ENCODE data around the gene AGAP5.

Gene AGAP5

DNA sequence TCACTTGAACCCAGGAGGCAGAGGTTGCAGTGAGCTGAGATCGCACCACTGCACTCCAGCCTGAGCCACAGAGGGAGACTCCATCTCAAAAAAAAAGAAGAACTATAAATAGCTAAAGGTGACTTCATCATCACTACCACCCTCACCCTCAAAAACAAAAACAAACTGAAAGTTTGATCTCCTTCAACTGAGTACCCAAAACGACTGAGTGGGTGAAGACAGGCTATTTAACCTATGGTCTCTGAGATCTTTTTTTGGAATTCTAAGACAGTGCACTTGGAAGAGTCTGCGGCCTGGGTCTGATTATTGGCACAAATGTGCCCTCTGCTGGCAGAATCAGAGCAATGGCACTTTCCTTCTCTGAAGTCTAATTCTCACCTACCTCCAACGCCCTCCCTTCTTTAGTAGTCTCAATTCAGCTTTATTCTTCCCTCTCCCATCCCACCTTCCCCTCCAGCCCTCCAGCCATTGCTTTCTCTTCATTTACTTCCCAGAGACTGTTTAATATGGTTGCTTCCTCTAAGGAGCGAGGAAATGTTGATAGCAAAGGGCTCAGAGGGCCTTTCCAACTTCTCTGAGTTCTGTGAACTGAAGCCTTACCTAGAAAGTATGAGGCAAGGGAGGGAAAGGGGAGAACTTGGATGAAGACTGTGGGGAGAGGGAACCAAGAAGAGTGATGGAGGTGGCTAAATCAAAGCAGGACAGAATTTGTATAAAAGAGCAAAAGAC, 53.7 kb downstream of the AGAP5 start:
- H3K27ac ChIP-seq (ENCODE audit: low read depth, low read length, severe bottlenecking) = no peak overlapping the region
- H3K4me3 ChIP-seq (ENCODE audit: extremely low read depth, insufficient read depth, low read length, poor library complexity, severe bottlenecking) = no peak overlapping the region
- H3K4me1 ChIP-seq (ENCODE audit: control insufficient read depth, insufficient read depth, low read length, poor library complexity, severe bottlenecking) = peaks cover 46% of the 10 kb centered on the region
- H3K9me3 ChIP-seq (ENCODE audit: control insufficient read depth, low read length) = no peaks in the 10 kb centered on the region
- no peaks in the 10 kb centered on the region for H3K36me3 ChIP-seq (ENCODE audit: control insufficient read depth, insufficient read depth, low read length)
- WGBS, 2 experiments (ENCODE audit: insufficient coverage in 2 of 2) = 25 to 40% methylated on average over 4 of the region's 5 CpGs

DNA sequence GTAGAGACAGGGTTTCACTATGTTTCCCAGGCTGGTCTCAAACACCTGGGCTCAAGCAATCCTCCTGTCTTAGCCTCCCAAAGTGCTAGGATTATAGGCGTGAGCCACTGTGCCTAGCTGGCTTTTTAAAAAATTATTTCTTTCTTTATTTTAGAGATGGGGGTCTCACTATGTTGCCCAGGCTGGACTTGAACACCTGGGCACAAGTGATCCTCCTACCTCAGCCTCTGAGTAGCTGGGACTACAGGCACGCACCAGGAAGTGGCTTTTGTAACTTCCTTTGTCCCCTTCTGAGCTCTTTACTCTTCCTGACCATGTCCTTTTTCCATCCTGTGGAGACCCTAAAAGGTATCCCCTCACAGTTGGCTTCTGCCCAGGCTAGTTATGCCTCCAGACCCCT, 54.5 kb downstream of the AGAP5 start:
- Histone ChIP-seq H3K4me1 (ENCODE audit: control insufficient read depth, insufficient read depth, low read length, poor library complexity, severe bottlenecking) (peaks cover 40% of the 10 kb centered on the region), H3K4me3 (ENCODE audit: extremely low read depth, insufficient read depth, low read length, poor library complexity, severe bottlenecking) (no peak overlapping the region), H3K36me3 (ENCODE audit: control insufficient read depth, insufficient read depth, low read length) (no peaks in the 10 kb centered on the region), H3K27ac (ENCODE audit: low read depth, low read length, severe bottlenecking) (no peak overlapping the region), H3K9me3 (ENCODE audit: control insufficient read depth, low read length) (no peaks in the 10 kb centered on the region)
- WGBS, 2 experiments (ENCODE audit: insufficient coverage in 2 of 2) = 76 to 100% methylated on average over 1 to 2 of the region's 2 CpGs

DNA sequence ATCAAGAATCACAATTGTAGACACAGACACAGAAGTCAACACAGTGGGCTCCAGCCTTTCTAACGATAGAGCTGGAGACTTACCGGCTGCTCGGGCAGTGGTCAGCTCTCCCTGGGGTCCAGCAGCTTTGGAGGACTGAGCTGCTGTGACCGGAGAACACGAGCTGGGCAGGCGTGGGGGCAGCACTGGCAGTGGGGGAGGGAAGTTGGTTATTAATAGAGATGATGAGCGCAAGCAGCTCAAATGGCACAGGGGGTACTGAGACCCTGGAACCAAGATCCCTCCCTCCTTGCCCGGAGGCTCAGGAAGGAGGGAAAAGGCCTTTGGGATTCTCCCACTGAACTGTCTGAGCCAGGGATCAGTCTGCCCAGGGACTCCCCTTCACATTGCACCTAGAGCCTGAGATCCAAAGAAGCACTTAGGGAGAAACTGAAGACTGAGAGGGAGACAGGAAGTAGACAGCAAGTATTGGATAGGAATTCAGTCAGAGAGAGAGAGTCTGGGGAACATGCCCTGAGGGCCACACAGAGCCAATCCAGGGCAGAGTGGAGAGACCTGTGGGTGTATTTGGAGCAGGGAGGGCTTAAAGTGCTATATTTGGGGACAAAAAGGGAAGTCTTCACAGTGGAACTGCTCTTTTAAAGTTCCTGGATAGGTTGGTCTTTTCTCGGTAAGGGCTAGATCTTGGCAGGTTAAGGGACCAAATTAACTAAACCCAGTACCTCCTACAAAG, 56.4 kb downstream of the AGAP5 start, which contains the start of gene MYOZ1:
TSS of gene MYOZ1 (minus strand) at position 147 of the 733 bp plus-strand sequence. CDS start 1,457 bp downstream, outside the sequence.
- H3K4me1 ChIP-seq (ENCODE audit: control insufficient read depth, insufficient read depth, low read length, poor library complexity, severe bottlenecking) = peaks cover 22% of the 10 kb centered on the region
- H3K9me3 ChIP-seq (ENCODE audit: control insufficient read depth, low read length) = no peaks in the 10 kb centered on the region
- H3K36me3 ChIP-seq (ENCODE audit: control insufficient read depth, insufficient read depth, low read length) = no peaks in the 10 kb centered on the region
- peak within 1 kb of the TSS; percentile 5 for H3K4me3 ChIP-seq (ENCODE audit: extremely low read depth, insufficient read depth, low read length, poor library complexity, severe bottlenecking)
- WGBS, 2 experiments (ENCODE audit: insufficient coverage in 2 of 2) = 89 to 91% methylated on average over 4 to 5 of the region's 9 CpGs
- peak within 1 kb of the TSS; percentile 45 for H3K27ac ChIP-seq (ENCODE audit: low read depth, low read length, severe bottlenecking)

DNA sequence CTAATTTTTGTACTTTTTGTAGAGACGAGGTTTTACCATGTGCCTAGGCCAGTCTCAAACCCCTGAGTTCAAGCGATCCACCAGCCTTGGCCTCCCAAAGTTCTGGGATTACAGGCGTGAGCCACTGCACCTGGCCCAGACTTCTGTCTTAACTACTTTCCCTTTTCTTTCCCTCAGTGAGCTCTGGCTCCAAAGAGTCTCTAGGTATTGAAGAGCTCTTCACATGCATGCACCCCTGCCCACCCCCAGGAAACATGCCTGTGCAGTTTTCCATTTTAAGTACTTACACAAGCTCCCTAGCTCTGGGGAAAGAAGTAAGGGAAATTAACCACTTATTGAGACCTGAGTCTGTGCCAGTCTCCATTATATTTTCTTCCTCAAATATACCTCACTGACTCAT, 58.6 kb downstream of the AGAP5 start:
- 84 to 93% methylated on average over 3 of the region's 3 CpGs for WGBS, 2 experiments (ENCODE audit: insufficient coverage in 2 of 2)
- H3K4me1 ChIP-seq (ENCODE audit: control insufficient read depth, insufficient read depth, low read length, poor library complexity, severe bottlenecking) = peaks cover 7% of the 10 kb centered on the region
- H3K36me3 ChIP-seq (ENCODE audit: control insufficient read depth, insufficient read depth, low read length) = no peaks in the 10 kb centered on the region

DNA sequence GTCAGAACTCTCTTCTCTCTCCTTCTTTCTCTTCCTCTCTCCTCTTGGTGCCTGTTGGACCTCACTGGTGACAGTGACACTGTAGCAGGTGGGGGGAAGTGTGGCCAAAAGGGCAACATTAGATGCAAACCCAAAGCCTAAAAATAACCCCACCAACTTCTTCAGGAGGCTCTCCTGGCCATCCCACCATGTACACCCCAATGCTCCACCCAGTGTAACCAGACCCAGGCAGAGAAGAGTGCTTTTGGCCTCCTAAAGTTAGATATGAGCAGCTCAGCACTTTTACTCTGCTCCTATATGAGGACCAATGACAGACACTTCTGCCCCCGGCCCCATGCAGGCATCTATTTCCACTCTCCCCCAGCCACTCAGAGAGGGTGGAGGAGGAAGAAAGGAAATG, 62.1 kb downstream of the AGAP5 start:
- Histone ChIP-seq H3K36me3 (ENCODE audit: control insufficient read depth, insufficient read depth, low read length) (no peaks in the 10 kb centered on the region), H3K4me1 (ENCODE audit: control insufficient read depth, insufficient read depth, low read length, poor library complexity, severe bottlenecking) (no peaks in the 10 kb centered on the region)
- no CpG with 5 or more reads among the region's 1 CpG for WGBS, 2 experiments (ENCODE audit: insufficient coverage in 2 of 2)

More for the DNA sequence above, 58.6 kb downstream of the AGAP5 start:
- Histone ChIP-seq H3K9me3 (ENCODE audit: control insufficient read depth, low read length) (no peaks in the 10 kb centered on the region), H3K4me3 (ENCODE audit: extremely low read depth, insufficient read depth, low read length, poor library complexity, severe bottlenecking) (no peak overlapping the region), H3K27ac (ENCODE audit: low read depth, low read length, severe bottlenecking) (no peak overlapping the region)

DNA sequence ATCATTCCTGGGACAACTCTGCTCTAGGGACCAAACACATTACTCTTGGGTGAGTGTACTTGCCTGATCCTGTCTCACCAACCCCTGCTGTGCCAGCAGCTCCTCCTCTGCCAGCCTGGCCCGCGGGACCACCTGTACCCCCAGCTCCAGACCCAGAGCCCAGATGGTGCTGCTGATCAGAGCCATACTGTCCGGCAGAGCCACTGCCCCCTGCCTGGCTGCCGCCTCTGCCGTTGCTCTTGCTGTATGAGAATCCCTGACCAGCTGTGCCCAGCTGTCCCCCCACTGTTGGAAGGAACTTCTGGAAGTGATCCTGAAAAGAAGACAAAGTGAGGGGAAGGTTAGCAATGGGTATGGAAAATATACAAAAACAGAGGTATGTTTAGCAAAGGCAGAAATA, 63.5 kb downstream of the AGAP5 start:
- no peaks in the 10 kb centered on the region for H3K9me3 ChIP-seq (ENCODE audit: control insufficient read depth, low read length)
- no peak overlapping the region for H3K4me3 ChIP-seq (ENCODE audit: extremely low read depth, insufficient read depth, low read length, poor library complexity, severe bottlenecking)
- WGBS, 2 experiments (ENCODE audit: insufficient coverage in 2 of 2) = 72 to 87% methylated on average over 3 to 4 of the region's 5 CpGs

More for the DNA sequence above, 62.1 kb downstream of the AGAP5 start:
- no peak overlapping the region for H3K27ac ChIP-seq (ENCODE audit: low read depth, low read length, severe bottlenecking)
- H3K4me3 ChIP-seq (ENCODE audit: extremely low read depth, insufficient read depth, low read length, poor library complexity, severe bottlenecking) = no peak overlapping the region
- no peaks in the 10 kb centered on the region for H3K9me3 ChIP-seq (ENCODE audit: control insufficient read depth, low read length)

DNA sequence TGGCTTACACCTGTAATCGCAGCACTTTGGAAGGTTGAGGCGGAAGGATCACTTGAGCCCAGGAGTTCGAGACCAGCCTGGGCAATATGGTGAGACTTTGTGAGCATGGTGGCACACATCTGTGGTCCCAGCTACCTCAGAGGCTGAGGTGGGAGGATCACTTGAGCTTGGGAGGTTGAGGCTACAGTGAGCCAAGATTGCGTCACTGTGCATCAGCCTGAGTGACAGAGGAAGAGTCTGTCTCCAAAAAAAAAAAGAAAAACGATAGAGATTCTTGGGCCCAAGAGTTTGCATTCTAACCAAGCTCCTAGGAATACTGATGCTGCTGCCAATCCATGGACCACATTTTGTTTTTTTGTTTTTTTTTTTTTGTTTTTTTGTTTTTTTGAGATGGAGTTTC, 68.7 kb downstream of the AGAP5 start:
- H3K4me1 ChIP-seq (ENCODE audit: control insufficient read depth, insufficient read depth, low read length, poor library complexity, severe bottlenecking) = peaks cover 8% of the 10 kb centered on the region
- no peaks in the 10 kb centered on the region for H3K9me3 ChIP-seq (ENCODE audit: control insufficient read depth, low read length)
- H3K36me3 ChIP-seq (ENCODE audit: control insufficient read depth, insufficient read depth, low read length) = no peaks in the 10 kb centered on the region
- no peak overlapping the region for H3K27ac ChIP-seq (ENCODE audit: low read depth, low read length, severe bottlenecking)
- H3K4me3 ChIP-seq (ENCODE audit: extremely low read depth, insufficient read depth, low read length, poor library complexity, severe bottlenecking) = no peak overlapping the region
- WGBS, 2 experiments (ENCODE audit: insufficient coverage in 2 of 2) = 87 to 94% methylated on average over 5 of the region's 5 CpGs

More for the DNA sequence above, 63.5 kb downstream of the AGAP5 start:
- H3K4me1 ChIP-seq (ENCODE audit: control insufficient read depth, insufficient read depth, low read length, poor library complexity, severe bottlenecking) = no peaks in the 10 kb centered on the region
- no peak overlapping the region for H3K27ac ChIP-seq (ENCODE audit: low read depth, low read length, severe bottlenecking)
- no peaks in the 10 kb centered on the region for H3K36me3 ChIP-seq (ENCODE audit: control insufficient read depth, insufficient read depth, low read length)

DNA sequence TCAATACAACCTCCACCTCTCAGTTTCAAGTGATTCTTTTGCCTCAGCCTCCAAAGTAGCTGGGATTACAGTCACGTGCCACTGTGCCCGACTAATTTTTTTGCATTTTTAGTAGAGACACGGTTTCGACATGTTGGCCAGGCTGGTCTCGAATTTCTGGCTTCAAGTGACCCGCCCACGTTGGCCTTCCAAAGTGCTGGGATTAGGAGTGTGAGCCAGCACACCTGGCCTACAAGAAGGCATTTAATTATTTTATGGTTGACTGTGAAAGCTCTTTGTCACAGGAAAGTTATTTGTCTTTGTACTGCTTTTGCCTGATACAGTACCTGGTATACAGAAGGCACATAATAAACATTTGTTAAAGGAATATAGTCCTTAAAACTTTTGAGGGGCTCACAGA, 69.5 kb downstream of the AGAP5 start:
- no peaks in the 10 kb centered on the region for H3K9me3 ChIP-seq (ENCODE audit: control insufficient read depth, low read length)
- peaks cover 9% of the 10 kb centered on the region for H3K4me1 ChIP-seq (ENCODE audit: control insufficient read depth, insufficient read depth, low read length, poor library complexity, severe bottlenecking)
- H3K36me3 ChIP-seq (ENCODE audit: control insufficient read depth, insufficient read depth, low read length) = no peaks in the 10 kb centered on the region
- 85 to 93% methylated on average over 7 of the region's 7 CpGs for WGBS, 2 experiments (ENCODE audit: insufficient coverage in 2 of 2)
- no peak overlapping the region for H3K4me3 ChIP-seq (ENCODE audit: extremely low read depth, insufficient read depth, low read length, poor library complexity, severe bottlenecking)
- H3K27ac ChIP-seq (ENCODE audit: low read depth, low read length, severe bottlenecking) = no peak overlapping the region

DNA sequence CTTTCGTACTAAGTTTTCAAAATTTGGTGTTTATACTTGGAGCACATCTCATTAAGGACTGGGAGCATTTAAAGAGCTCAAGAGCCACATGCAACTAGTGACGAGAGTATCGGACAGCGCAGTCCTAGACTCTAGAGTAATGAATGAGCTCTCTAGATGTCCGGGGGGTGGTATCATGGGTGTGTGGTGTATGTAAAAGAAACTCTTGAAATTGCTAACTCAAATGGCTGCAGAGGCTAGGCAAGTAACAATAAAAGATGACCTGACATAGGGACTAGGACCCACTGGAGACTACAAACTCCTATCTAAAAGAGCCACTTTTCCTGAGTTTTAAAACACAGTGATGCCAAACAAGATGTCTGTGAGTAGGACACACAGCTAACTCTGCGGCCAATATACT, 70.6 kb downstream of the AGAP5 start:
- 90 to 100% methylated on average over 1 to 3 of the region's 6 CpGs for WGBS, 2 experiments (ENCODE audit: insufficient coverage in 2 of 2)
- Histone ChIP-seq H3K27ac (ENCODE audit: low read depth, low read length, severe bottlenecking) (no peak overlapping the region), H3K9me3 (ENCODE audit: control insufficient read depth, low read length) (no peaks in the 10 kb centered on the region), H3K4me3 (ENCODE audit: extremely low read depth, insufficient read depth, low read length, poor library complexity, severe bottlenecking) (no peak overlapping the region), H3K36me3 (ENCODE audit: control insufficient read depth, insufficient read depth, low read length) (no peaks in the 10 kb centered on the region), H3K4me1 (ENCODE audit: control insufficient read depth, insufficient read depth, low read length, poor library complexity, severe bottlenecking) (peaks cover 9% of the 10 kb centered on the region)

DNA sequence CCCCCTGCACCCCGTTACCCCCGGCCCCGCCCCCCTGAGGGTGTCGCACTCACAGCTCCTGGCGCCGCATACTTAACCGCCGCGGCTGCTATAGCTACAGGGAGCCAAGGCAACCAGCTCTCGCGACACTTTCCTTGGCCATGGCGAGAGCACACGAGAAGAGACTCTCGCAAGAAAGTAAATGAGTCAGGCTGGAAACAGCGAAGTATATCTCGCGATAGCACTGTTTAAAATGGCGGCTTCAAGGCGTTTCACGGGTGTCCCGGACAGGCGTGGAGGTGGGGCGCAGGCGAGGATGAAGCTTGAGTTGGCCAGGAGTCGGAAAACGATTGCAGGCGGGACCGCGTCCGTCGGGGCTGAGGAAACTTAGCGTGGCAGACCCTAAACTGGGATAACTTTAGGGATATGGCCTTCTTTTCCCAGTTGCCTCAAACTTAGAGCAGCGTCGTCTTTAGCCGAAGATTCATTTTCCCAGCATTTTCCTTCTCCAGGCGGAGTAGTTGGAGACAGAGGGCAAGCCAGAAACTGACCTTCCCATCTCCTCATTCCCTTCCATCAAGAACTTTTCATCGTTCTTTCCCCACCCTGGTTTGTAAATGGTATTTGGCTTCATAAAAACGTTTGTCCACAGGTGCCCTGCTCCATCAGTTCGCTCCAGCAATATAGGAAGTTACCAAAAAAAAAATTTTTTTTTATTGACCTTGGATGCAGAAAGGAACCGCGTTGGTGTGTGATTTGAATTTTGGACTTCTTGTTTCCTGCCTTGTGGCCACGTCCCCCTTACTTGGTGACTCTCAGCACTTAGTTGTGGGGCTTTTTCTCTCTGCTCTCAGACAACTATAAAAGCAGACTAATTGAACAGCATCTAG, 71.8 kb downstream of the AGAP5 start:
- 1 to 8% methylated on average over 29 to 30 of the region's 42 CpGs for WGBS, 2 experiments (ENCODE audit: insufficient coverage in 2 of 2)
- Histone ChIP-seq H3K9me3 (ENCODE audit: control insufficient read depth, low read length) (no peaks in the 10 kb centered on the region), H3K4me3 (ENCODE audit: extremely low read depth, insufficient read depth, low read length, poor library complexity, severe bottlenecking) (peak overlapping the region; percentile 99), H3K4me1 (ENCODE audit: control insufficient read depth, insufficient read depth, low read length, poor library complexity, severe bottlenecking) (peaks cover 9% of the 10 kb centered on the region), H3K27ac (ENCODE audit: low read depth, low read length, severe bottlenecking) (peak overlapping the region; percentile 92), H3K36me3 (ENCODE audit: control insufficient read depth, insufficient read depth, low read length) (no peaks in the 10 kb centered on the region)
